ENCODE results near the gene ST6GAL1. TPM values are rescaled to one million over a fixed set of nuclear protein-coding genes. Genes with fewer than 3 reads are reported as not detected.

ST6GAL1 gene
- total and polyA plus RNA-seq, 2 experiments from 2014 or later: 17.6 to 65.1 TPM

GRCh38 chr3:187013159-187013716 is 82.9 kb downstream of the ST6GAL1 start:
- Histone ChIP-seq H3K27me3 (ENCODE audit: insufficient read depth) (no peaks in the 10 kb centered on the region), H4K20me1 (replicated peaks; ENCODE audit: insufficient read depth) (no peaks in the 10 kb centered on the region; the same call in 1 of the 2 replicates), H3F3A (replicated peaks; ENCODE audit: low read depth) (no peaks in the 10 kb centered on the region), H3K4me3 (no peak overlapping the region), H3K4me1 (ENCODE audit: insufficient read depth) (no peaks in the 10 kb centered on the region), H2AFZ (no peak overlapping the region), H3K4me2 (no peak overlapping the region), H3K27ac (ENCODE audit: low read depth) (no peak overlapping the region), H3K36me3 (ENCODE audit: insufficient read depth) (no peaks in the 10 kb centered on the region), H3K79me2 (replicated peaks; ENCODE audit: insufficient read depth) (peaks cover 13% of the 10 kb centered on the region), H3K9me2 (ENCODE audit: insufficient read depth) (no peaks in the 10 kb centered on the region)
- Mint-ChIP-seq H3K4me3 (no peak overlapping the region), H3K36me3 (ENCODE audit: low read depth) (peaks cover 17% of the 10 kb centered on the region), H3K4me1 (peaks cover 5% of the 10 kb centered on the region), H3K9me3 (no peaks in the 10 kb centered on the region), H3K27me3 (ENCODE audit: insufficient read depth, low read depth, poor library complexity) (peaks cover 4% of the 10 kb centered on the region), H3K27ac (no peak overlapping the region)
- ATAC-seq (no peak), DNase-seq (ENCODE audit: low spot score) (no peak)
- TF ChIP-seq JUNB (IDR thresholded peaks at IDR 0.05; ENCODE audit: unreplicated experiment) (no peak), CREB1 (CRISPR knock-in tag; IDR thresholded peaks at IDR 0.05; ENCODE audit: low read depth) (no peak), EZH2phosphoT487 (IDR thresholded peaks at IDR 0.05; ENCODE audit: unreplicated experiment) (no peak), NANOG (IDR thresholded peaks at IDR 0.05; ENCODE audit: borderline replicate concordance) (no peak), CTCF (conservative IDR thresholded peaks at IDR 0.05; ENCODE audit: low read depth in 2 of 2) (no peak), ZNF462 (CRISPR knock-in tag; IDR thresholded peaks at IDR 0.05) (no peak), ETS1 (IDR thresholded peaks at IDR 0.05) (no peak), EZH2 (IDR thresholded peaks at IDR 0.05; ENCODE audit: low read depth, unreplicated experiment) (no peak), ZNF331 (CRISPR knock-in tag; IDR thresholded peaks at IDR 0.05; ENCODE audit: low read depth) (no peak), STAT1 (IDR thresholded peaks at IDR 0.05; ENCODE audit: unreplicated experiment) (no peak), REST (IDR thresholded peaks at IDR 0.05; ENCODE audit: unreplicated experiment) (no peak), ZNF114 (CRISPR knock-in tag; IDR thresholded peaks at IDR 0.05) (no peak)
